ENCODE results near the gene CAPN11. TPM values are rescaled to one million over a fixed set of nuclear protein-coding genes. Genes with fewer than 3 reads are reported as not detected.
A peak's percentile ranks its signal among the peaks of the same experiment; 100 is the strongest.
"Not testable (repeated sequence)": the region's sequence is repeated elsewhere in the genome, so short reads cannot be mapped to it uniquely, and the experiment has no call there.

CAPN11 gene
- total RNA-seq, 1 donor from 2014 or later = not detected

DNA sequence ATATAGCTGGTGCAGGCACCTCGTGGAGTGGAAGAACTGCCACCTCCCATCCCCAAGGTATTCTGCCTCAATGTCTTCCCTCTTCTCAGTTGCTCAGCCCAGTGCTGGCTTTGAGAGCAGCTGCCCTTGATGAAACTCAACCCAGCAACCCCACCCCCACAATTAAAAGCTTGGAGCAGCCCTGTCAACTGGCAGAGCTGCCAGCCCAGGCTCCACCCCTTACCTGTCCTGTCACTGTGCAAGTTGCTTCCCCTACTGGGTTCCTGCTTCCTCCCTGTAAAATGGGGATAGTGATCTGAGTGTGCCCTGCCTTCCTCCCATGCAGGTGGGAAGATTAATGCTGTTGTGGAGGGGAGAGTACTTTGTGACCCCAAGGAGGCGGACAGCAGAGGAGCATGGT is 26.7 kb upstream of the CAPN11 start:
- DNase-seq (ENCODE audit: low read depth) = no peak

DNA sequence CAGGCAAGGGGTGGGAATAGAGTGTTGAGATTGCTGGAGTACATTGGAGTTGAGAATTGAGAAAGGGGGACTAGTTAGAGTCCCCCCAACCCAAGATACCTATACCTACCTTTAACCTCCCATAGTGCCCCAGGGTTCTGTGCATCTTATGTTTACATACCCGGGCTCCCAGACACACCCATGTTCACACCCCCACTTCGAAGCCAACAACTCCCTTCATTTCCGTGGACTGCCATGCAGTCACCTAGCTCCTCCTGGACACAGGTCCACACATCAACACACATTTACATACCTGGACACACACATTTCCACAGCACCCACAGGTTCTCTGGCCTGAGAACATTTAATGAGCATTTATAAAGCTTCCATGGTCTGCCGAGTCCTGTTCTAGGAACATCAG is 26.1 kb upstream of the CAPN11 start:
- no peak for DNase-seq (ENCODE audit: low read depth)

DNA sequence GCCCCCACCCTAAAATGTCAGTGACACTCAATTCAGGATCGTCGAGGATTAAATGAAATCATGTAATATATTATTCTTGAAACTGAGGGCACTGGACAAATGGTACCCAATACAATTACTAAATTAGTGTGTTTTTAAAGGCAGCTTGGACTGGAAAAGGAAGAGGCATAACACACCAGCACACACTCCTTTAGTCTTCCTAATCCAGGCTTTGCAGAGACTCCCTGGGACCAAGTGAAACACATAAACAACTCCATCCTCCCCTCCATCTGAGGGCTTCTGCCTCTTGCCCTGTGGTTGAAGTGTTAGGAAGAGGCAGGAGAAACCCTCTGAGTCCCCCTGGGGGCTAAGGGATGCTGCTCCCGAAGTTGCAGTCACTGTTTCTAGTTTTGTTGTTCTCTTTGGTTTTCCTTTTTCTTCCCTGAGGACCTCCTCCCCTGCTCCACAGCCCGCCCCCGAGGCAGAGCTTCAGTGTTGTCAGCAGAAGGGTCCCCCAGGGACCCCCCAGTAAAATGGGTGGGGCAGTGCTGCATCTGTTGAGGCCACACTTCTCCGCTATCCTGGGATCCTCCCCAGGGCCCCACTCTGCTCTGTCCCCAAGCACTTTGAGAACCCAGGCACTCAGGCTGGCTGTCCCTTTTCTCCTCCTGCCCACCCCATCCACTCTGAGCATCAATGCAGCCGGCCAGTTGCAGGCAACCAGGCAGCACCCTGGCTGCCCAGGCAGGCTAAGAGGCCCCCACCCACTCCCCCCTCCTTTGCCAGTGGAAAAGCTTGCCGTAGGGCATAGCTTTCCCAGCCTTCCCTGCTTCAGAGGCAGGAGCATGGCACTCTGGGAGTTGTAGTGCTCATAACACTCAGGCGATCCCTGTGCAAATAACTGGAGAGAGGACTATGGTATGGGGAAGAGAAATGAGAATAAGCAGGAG is 25.4 kb upstream of the CAPN11 start:
- peak; percentile 51 for DNase-seq (ENCODE audit: low read depth)

DNA sequence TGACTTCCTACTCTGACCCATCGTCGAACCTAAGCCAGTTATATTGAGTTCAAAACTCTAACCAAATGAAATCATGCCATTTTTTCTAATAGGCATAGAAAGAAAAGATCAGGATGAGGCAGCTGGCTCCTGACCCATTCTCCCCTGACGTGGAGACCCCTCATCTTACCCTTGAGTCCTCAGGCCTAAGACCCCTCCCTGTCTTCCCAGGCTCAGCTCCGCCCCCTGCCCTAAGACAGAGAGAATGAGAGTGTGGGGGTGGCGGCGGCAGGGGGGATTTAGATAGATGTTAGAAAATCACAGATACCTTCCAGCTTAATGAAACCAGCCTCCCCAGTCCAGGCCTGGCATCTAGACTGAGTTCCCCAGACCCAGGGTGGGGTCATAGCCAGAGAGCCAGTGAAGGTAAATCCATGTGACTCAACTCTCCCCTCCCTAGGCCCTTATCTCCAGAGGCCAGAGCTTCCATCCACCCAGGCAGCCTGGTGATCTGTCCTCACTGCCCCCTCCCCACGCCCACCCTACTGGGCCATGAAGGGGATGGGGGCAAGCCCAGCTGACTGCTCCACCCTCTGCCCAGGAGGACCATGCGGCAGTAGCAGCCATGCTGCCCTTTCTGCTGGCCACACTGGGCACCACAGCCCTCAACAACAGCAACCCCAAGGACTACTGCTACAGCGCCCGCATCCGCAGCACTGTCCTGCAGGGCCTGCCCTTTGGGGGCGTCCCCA is 24.5 kb upstream of the CAPN11 start:
- no peak for DNase-seq (ENCODE audit: low read depth)

DNA sequence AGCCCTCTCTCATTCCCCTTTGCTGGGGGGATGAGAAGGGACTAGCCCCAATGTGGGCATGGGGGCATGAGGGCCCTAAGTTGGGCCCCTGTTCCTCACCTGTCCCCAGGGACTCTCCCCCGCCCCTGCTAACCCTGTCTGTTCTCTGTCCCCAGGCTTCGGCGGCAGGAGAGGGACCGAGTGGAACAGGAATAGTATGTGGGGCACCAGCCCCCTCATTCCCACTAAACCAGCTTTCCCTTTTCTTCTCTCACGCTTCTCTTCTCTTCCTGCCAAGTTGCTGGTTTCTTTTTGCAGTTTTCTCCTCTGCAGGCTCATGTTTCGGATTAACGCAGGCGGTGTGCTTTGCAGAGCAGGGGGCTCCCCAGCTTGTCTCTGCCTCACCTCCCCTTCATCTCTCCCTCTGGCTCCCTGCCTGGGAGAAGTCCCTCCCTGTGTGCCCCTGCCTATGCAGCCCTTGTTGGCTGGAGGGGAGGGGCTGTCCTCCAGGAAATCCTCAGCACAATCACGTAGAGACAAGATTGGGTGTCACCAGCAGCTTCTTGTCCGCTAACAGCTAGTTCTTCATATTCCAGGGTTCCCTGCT is 23.4 kb upstream of the CAPN11 start:
- no peak for DNase-seq (ENCODE audit: low read depth)

DNA sequence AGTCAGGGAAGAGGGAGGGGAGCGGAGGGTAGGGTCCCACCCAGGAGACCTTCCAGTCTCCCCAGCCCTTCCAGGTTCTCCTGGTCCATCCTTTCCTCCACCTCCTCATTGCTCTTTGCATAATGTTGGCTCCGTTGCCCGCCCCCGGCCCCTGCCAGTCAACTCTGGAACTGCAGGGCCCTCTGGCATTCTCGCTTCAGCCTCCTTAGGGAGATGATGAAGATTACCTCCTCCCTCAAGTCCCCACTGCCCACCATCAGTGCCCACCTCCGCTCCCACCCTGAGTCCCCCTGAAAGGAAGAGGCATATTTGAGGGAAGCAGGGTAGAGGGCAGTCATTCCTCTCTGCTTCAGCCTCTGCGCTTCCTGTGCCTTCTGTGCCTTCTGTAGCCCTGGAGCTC is 22.7 kb upstream of the CAPN11 start:
- no peak for DNase-seq (ENCODE audit: low read depth)

DNA sequence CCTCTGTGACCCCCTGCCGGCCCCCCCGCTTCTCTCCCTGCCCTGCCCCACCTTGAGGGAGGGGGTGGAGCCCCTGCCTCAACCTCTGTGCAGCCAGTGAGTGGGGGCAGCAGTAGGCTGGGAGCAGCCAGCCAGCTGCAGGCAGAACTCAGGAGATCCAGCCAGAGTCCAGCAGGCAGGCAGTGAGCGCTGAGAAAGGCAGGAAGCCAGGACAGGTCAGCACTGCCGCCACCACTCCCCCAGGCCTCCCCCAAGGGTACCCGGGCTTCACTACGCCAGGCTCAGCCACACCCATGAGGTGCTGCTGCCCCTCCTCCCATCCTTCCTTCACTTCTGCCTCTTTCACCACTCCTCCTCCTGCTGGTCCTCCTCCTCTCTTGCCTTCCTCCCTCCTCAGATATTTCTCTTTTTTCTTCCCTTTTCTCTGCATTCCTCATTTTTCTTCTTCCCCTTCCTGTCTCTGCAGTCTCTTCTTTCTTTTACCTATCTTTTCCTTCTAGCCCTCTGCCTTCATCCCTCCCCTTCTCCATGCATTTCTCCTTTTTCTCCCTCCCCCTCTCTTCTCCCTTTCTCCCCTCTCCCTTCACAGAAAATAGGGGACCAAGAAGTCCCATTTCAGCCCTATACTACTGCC is 19.8 kb upstream of the CAPN11 start:
- no peak for DNase-seq (ENCODE audit: low read depth)

DNA sequence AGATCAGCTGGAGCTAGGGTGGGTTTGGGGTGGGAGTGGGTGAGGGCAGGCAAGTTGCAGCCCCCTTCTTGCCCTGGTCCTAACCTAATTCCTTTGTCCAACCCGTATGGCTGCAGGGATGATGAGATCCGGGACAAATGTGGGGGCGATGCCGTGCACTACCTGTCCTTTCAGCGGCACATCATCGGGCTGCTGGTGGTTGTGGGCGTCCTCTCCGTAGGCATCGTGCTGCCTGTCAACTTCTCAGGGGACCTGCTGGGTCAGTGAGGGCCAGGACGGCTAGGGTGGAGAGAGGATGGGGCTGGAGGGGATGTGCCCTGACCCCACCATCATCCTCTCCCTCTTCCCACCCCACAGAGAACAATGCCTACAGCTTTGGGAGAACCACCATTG is 19.3 kb upstream of the CAPN11 start:
- DNase-seq (ENCODE audit: low read depth) = no peak

DNA sequence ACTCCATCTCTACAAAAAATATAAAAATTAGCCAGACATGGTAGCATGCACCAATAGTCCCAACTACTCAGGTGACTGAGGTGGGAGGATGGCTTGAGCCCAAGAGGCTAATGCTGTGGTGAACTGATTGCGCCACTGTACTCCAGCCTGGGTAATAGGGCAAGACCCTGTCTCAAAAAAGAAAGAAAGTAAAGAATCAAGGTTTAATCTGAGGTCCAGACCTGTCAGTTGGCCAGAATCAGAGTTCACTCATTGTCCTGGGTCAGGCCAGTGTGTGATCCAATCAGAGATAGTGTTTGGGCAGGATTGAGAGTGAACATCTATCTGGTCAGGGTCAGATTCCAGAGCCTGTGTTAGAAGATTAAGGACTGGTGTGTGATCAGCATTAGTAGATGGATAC is 15.8 kb upstream of the CAPN11 start:
- DNase-seq (ENCODE audit: low read depth) = peak; percentile 40

DNA sequence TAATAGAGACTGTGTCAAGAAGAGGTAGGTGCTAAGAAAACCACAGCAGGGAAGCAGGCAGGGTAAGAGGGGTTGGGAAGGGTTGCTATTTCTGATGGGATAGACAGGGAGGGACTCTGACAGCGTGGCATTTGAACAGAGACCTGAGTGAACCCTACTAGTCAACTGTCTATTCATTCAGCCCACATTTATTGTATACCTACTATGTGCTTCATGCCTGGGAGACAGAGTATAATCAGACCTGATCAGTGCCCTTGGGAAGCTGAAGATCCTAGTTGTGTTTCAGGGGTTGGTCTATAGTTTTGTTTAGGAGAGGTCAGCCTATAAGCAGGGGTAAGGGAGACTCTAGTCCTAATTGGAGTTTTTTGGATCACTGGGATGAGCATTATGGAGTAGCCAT is 14.9 kb upstream of the CAPN11 start:
- no peak for DNase-seq (ENCODE audit: low read depth)

DNA sequence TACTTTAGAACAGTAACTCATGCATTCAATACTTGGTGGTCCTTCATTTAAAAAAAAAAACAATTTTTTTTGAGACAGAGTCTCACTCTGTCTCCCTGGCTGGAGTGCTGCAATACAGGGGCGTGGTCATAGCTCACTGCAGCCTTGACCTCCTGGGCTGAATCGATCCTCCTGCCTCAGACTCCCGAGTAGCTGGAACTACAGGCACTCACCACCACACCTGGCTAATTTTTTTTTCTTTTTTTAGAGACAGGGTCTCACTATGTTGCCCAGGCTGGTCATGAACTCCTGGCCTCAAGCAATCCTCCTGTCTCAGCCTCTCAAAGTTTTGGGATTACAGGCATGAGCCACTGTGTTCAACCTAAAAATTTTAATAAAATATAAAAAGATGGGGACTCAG is 14.1 kb upstream of the CAPN11 start:
- not testable (repeated sequence) for DNase-seq (ENCODE audit: low read depth)

DNA sequence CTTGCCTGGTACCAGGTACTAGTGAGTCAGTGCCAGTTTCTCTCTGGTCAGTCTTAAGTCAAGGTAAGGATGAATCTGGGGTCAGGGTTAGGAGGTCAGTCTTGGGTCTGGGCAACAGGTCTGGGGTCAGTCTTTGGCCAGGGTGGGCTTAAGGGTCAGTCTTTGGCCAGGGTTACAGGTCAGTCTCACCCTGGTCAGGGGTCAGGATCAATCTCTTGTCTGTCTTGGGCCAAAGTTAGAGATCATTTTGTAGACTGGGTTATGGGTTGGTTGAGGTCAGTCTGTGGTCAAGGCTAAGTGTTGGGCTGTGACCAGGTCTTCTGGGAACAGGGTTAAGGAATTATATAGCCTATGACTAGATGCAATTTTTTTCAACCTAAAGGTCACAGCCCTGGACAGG is 12.8 kb upstream of the CAPN11 start:
- no peak for DNase-seq (ENCODE audit: low read depth)

DNA sequence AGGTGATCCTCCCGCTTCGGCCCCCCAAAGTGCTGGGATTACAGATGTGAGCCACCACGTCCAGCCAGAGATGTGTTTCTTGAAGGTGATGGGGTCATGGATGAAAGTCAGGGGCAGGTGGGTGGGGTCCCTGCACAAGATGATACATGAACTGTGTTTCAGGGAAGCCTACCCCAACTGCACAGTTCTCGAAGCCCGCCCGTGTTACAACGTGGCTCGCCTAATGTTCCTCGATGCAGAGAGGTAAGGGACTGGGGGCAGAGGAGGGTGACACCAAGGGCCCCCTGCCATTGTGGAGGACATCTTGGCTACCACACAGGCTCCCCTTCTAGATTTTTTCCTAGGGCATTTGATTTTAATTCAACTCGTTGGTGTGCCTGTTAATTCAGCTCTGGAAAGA is 11.9 kb upstream of the CAPN11 start:
- DNase-seq (ENCODE audit: low read depth) = no peak

DNA sequence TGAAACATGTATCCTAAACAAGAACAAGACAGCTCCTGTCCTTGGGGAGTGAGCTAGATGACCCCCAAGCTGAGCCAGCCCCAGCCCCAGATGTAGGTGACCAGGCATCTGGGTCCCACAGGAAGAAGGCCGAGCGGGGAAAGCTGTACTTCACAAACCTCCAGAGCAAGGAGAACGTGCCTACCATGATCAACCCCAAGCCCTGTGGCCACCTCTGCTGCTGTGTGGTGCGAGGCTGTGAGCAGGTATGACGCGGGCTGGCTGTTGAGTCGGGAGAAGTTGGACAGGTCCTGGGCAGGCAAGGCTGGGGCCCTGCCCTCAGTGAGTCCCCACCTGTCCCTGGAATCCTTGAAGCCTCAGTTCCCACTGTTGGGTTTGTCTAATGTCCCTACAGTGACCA is 11.4 kb upstream of the CAPN11 start:
- DNase-seq (ENCODE audit: low read depth) = no peak

DNA sequence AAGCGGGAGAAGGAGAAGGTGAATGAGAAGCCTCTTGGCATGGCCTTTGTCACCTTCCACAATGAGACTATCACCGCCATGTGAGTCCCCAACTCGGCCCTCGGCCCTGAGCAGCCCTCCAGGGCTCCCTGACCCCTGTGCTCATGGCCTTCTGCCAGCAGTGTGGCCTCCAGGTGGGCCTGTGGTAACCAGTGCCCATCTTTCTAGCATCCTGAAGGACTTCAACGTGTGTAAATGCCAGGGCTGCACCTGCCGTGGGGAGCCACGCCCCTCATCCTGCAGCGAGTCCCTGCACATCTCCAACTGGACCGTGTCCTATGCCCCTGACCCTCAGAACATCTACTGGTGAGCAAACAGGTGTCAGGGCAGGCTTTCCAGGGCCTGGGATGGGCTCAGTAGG is 10.3 kb upstream of the CAPN11 start:
- DNase-seq (ENCODE audit: low read depth) = no peak

DNA sequence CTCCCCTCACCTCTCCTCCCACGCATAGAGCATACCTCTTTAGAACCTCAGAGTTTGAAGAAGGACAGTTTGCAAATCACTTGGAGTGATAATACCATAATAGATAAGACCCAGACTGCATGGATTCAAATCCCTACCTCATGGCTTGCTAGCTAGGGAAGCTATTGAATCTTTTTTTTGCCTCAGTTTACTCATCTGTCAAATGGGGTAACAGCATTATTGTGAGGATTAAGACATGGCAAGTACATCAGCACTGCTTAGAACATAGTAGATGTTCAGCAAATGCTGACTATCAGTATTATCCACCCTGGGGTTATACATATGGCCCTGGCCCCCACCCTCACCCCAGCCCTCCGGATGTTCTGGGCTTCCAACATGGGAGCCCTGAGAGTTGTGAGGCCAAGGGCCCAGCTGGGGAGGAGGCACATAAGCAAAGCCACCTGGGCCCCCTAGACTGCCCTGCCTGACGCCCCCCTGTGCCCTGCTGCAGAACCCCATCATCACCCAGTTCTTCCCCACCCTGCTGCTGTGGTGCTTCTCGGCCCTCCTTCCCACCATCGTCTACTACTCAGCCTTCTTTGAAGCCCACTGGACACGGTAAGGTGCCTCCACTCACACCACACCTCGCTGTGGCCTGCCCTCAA is 9.1 kb upstream of the CAPN11 start:
- no peak for DNase-seq (ENCODE audit: low read depth)

DNA sequence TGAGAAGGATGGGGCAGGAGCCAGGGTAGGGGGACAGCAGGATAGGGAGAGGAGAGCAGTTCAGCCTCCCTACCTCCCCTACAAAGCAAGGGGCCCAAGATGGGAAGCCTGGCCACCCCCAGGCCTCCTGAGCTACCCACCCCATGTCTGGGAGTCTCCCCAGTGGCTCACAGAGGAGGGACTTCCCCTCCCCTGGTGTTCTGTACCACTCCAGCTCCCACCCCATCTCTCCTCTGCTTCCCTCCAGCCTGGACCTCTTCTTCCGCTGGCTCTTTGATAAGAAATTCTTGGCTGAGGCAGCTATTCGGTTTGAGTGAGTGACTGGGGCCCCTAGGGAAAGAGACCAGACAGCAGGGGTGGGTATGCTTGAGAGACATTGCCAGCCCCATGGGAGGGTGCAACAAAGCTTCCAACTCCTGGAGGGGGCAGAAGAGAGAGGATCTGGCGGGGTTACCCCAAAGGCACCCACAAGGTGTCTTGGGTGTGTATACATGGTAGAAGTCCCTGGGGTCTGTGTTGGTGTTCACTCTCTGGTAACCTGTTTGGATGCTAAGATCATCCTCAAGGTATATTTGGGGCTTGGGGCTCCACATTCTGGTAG is 8.2 kb upstream of the CAPN11 start:
- DNase-seq (ENCODE audit: low read depth) = no peak

DNA sequence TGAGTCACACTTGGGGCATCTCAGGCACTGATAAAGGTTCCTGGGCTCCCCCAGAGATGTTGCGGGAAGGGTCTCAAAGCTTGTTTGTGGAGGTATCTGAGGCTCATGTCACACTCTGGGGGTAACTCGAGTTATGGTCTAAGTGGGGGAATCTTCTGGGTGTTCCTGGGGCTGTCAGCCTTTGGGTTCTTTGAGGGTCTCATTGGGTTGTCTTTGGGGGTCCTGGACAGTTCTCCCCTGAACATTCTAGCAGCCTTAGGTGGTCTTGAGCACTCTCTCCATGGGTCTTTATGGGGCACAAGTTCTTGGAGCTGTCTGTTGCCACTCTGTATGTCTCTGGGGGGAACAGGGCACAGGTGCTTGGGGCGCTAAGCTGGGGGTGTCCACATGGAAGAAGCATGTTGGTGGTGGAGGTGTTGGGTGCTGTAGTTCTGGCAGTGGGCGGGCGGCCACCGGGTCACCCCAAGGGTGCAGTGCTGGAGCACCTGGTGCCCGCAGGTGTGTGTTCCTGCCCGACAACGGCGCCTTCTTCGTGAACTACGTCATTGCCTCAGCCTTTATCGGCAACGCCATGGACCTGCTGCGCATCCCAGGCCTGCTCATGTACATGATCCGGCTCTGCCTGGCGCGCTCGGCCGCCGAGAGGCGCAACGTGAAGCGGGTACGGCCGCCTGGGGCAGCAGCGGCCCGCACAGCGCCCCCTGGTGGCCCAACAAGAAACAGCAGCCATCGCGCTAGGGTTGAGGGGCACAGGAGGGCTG is 7.1 kb upstream of the CAPN11 start:
- DNase-seq (ENCODE audit: low read depth) = peak; percentile 16

DNA sequence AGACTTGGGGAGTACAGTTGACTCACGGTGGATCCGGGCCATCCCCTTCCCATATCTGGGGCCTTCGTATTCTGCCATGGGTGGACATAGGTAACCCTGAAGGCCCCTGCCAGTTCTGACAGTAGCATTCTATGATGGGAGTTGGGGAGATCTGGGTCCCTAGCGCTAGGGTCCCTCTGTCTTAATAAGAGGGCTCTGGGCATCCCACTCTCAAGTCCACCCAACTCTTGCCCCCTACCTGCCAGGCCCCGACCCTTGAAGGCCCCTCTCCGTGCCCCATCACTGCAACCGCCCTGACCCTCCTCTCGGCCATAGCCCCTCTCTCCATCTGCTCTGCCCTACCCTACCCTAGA is 6.5 kb upstream of the CAPN11 start:
- DNase-seq (ENCODE audit: low read depth) = no peak

DNA sequence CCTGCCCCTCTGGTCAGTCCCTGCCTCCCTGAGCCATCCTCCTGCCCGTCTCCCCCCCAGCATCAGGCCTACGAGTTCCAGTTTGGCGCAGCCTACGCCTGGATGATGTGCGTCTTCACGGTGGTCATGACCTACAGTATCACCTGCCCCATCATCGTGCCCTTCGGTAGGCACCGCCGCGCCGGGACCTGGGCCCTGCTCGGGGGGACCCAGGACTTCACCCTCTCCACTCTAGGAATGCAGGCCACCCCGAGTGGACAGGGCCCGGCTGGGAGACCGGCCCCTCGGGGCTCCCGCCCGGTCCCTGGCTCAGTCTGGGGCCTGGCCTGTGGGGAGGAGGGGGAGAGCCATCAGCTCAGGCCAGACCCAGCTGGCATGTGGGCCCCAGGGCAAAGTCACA is 6.1 kb upstream of the CAPN11 start:
- DNase-seq (ENCODE audit: low read depth) = no peak

DNA sequence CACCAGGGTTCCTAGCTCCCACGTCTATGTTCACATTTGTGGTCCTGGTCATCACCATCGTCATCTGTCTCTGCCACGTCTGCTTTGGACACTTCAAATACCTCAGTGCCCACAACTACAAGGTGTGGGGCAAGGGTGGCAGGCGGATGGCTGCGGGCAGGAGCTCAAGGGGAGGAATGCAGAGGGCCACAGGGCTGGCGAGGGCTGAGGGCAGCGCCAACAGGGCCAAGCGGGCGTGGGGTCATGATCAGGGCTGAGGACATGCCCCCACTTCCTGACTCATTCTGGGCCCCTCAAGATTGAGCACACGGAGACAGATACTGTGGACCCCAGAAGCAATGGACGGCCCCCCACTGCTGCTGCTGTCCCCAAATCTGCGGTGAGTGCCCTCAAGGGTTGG is 4.6 kb upstream of the CAPN11 start:
- no peak for DNase-seq (ENCODE audit: low read depth)

Measured in renal cortical epithelial cell (primary cell).